Heart right ventricle (tissue), 16 donors: ENCODE data around the gene MYL6. TPM values are rescaled to one million over a fixed set of nuclear protein-coding genes. Genes with fewer than 3 reads are reported as not detected.
A peak's percentile ranks its signal among the peaks of the same experiment; 100 is the strongest.

ENCODE experiments used
- ATAC-seq, 8 donors: fragments of 200-7000 bp; cut with Tn5 transposase; one replicate each; pipeline ENCODE4 v1.9.1; 2020; ENCODE audit warnings: mild to moderate bottlenecking in 8 of 8, moderate library complexity in 8 of 8, moderate number of reproducible peaks in 1 of 8
- DNase-seq, 2 donors: peaks; one replicate each; pipeline ENCODE4 v3.0.0-alpha.2; 2020
- H3K27ac ChIP-seq, 10 donors: fragments of 200-600 bp; sonication (generic) in 2 of 10; one replicate each; pipeline versions ENCODE4 v1.5.0 to v1.8.0; 2020 to 2022; ENCODE audit warnings: mild to moderate bottlenecking in 3 of 10
- H3K27me3 ChIP-seq, 7 donors: fragments of 200-600 bp; one replicate each; pipeline ENCODE4 v1.8.0; 2021 to 2022; ENCODE audit warnings: mild to moderate bottlenecking in 2 of 7
- H3K36me3 ChIP-seq, 9 donors: fragments of 200-600 bp; sonication (generic) in 1 of 9; one replicate each; pipeline versions ENCODE4 v1.5.0 to v1.8.0; 2020 to 2022; ENCODE audit warnings: mild to moderate bottlenecking in 2 of 9
- H3K4me1 ChIP-seq, 9 donors: fragments of 200-600 bp; sonication (generic) in 1 of 9; one replicate each; pipeline versions ENCODE4 v1.5.0 to v1.8.0; 2020 to 2022; ENCODE audit warnings: mild to moderate bottlenecking in 4 of 9
- H3K4me3 ChIP-seq, 10 donors: fragments of 200-600 bp; sonication (generic) in 2 of 10; one replicate each; pipeline versions ENCODE4 v1.5.0 to v1.8.0; 2020 to 2022; ENCODE audit warnings: mild to moderate bottlenecking in 7 of 10, moderate library complexity in 2 of 10
- H3K9me3 ChIP-seq, 11 donors: fragments of 200-600 bp in 10 of 11; sonication (generic) in 2 of 11; one replicate each; pipeline versions ENCODE4 v1.5.0 to v1.8.0; 2013 to 2022; ENCODE audit warnings: mild to moderate bottlenecking in 2 of 11, control low read depth in 1 of 11, moderate library complexity in 1 of 11
- CTCF ChIP-seq, 9 donors: fragments of 200-600 bp; sonication (generic) in 2 of 9; IDR thresholded peaks; one replicate each; pipeline versions ENCODE4 v1.5.0 to v1.8.0; 2021 to 2022; ENCODE audit warnings: antibody characterized with exemption in 9 of 9, mild to moderate bottlenecking in 5 of 9, moderate library complexity in 1 of 9
- WGBS, 2 donors: extraction: QIAGEN DNeasy Blood & Tissue Kit; methylation state at CpG; one replicate each; pipeline ENCODE4 v1.1.7; 2013; ENCODE audit warnings: inconsistent platforms in 1 of 2; 5-methylcytosine and 5-hydroxymethylcytosine counted together
- intact Hi-C, 10 donors: fragments of 100-400 bp; cut with DNase I; formaldehyde crosslinking; loops; one replicate each; pipeline versions ENCODE4 v1.11.1 to v1.14.2; 2022
- polyA plus RNA-seq, 2 donors: library from polyadenylated mRNA; stranded (reverse); fragments of 200-250 nt; gene quantifications; one replicate each; pipeline ENCODE4 v1.2.3, GENCODE V29; 2013
- total RNA-seq, 10 donors: library from RNA; stranded (reverse); fragmentation: NEBNext Ultra II Directional in 3 of 10; extraction: Animal tissue kit (Norgen Biotek cat#: 25700) in 3 of 10; gene quantifications; one replicate each; pipeline versions ENCODE4 v1.2.1 to v1.2.4, GENCODE V29; 2021 to 2023
- donor health status: Arrhythmogenic right ventricular cardiomyopathy.
- donor health status: ischemic (EF 13 %, LVEDD 7.1; RV severe dilation, severe dysfunction).
- donor health status: healthy with polysubstance abuse.
- donor health status: DM: no; HTN: yes; CAD: no.
- donor health status: DM: no; HTN: no; CAD: no.
- donor health status: ischemic (EF 25% LVEDD 6.9; RV normal size, moderate dysfunction).
- donor health status: ischemic (EF 25% LVEDD 5.7; RV mildly dilated, moderate dysfunction).
- donor health status: healthy.
- donor health status: DM: yes; HTN: yes; CAD: no.
- donor health status: Ischemic cardiomyopathy.
- donor health status: ischemic (EF 35%, LVEDD 5.7; RV mildly dilated, moderate dysfunction).
- donor health status: nonischemic (EF 11% LVEDD 7.7; RV severe dilation, severe dysfunction).
- donor health status: DM: yes; HTN: yes; CAD: no.
- donor health status: PGD.
- donor health status: ischemic (EF 29% LVEDD 5.4; RV normal size, mild dysfunction).
- donor health status: nonischemic (EF 23%, LVEDD 6.1; RV moderate dilation, normal function).

The MYL6 gene
- total and polyA plus RNA-seq, 12 donors, result 355 to 2,127 (median 503) TPM

- Histone ChIP-seq H3K4me1 (no peaks in the 10 kb centered on the region), H3K27ac (no peak overlapping the region), H3K9me3 (no peaks in the 10 kb centered on the region), H3K27me3 (no peaks in the 10 kb centered on the region), H3K4me3 (no peak overlapping the region), H3K36me3 (peaks cover 6 to 100% (median 91%) of the 10 kb centered on the region in 9 donors)
- WGBS, 2 donors, result 88% methylated on average over 7 of the region's 7 CpGs
- TF ChIP-seq CTCF (IDR thresholded peaks at IDR 0.05), result no peak
- ATAC-seq (no peak), DNase-seq (no peak)
- intact Hi-C loops, result no loop called here
These were observed 14.7 kb downstream of the MYL6 start for GRCh38 chr12:56172839-56173238.

GRCh38 chr12:56178347-56178746 lies 20.2 kb downstream of the MYL6 start:
- Histone ChIP-seq H3K9me3 (no peaks in the 10 kb centered on the region), H3K36me3 (peaks cover 0 to 100% (median 93%) of the 10 kb centered on the region in 9 donors), H3K4me1 (no peaks in the 10 kb centered on the region), H3K27ac (no peak overlapping the region), H3K4me3 (no peak overlapping the region), H3K27me3 (no peaks in the 10 kb centered on the region)
- ATAC-seq (peak in 1 of 8 donors; percentile 22), DNase-seq (no peak)
- no peak for TF ChIP-seq CTCF (IDR thresholded peaks at IDR 0.05)
- intact Hi-C loops, result no loop called here
- WGBS, 2 donors, result 85 to 92% methylated on average over 3 of the region's 3 CpGs

GRCh38 chr12:56186957-56187356 lies 28.8 kb downstream of the MYL6 start:
- intact Hi-C loops, result loop anchor here in 3 of 10 donors (5.0 to 10.0 kb wide), 4 partner anchors 35 to 142 kb away; partner anchors contain the start of genes ESYT1 (in 1 of the 3), NABP2 (in 1 of the 3), RNF41 (in 1 of the 3) and RPS26 (in 1 of the 3)
- WGBS, 2 donors, result 37 to 39% methylated on average over 2 of the region's 2 CpGs
- TF ChIP-seq CTCF (IDR thresholded peaks at IDR 0.05), result no peak
- Histone ChIP-seq H3K27ac (peak overlapping the region in 1 of 10 donors; percentile 95), H3K9me3 (no peaks in the 10 kb centered on the region), H3K4me1 (peaks cover 6 to 34% (median 27%) of the 10 kb centered on the region in 9 donors), H3K27me3 (no peaks in the 10 kb centered on the region), H3K36me3 (peaks cover 0 to 54% (median 37%) of the 10 kb centered on the region in 9 donors), H3K4me3 (peak overlapping the region in 1 of 10 donors; percentile 8)
- DNase-seq (no peak), ATAC-seq (no peak)

GRCh38 chr12:56188131-56188777 lies 30.1 kb downstream of the MYL6 start:
- Histone ChIP-seq H3K4me3 (peak overlapping the region; percentile 61 to 92 (median 86)), H3K9me3 (no peaks in the 10 kb centered on the region), H3K27ac (peak overlapping the region in 9 of 10 donors; percentile 80 to 95 (median 92)), H3K4me1 (peaks cover 6 to 37% (median 27%) of the 10 kb centered on the region in 9 donors), H3K36me3 (peaks cover 0 to 41% (median 27%) of the 10 kb centered on the region in 9 donors), H3K27me3 (no peaks in the 10 kb centered on the region)
- TF ChIP-seq CTCF (IDR thresholded peaks at IDR 0.05), result no peak
- no peak for DNase-seq
- intact Hi-C loops, result loop anchor here in 8 of 10 donors (1.0 to 10.0 kb wide), 11 partner anchors 27 to 143 kb away; partner anchors contain the start of genes ESYT1 (in 2 of the 8), ZC3H10 (in 2 of the 8), MYL6B (in 1 of the 8) and NABP2 (in 1 of the 8)
- 15 to 19% methylated on average over 10 of the region's 10 CpGs for WGBS, 2 donors
- ATAC-seq, result no peak
